DND-41 (cell line): ENCODE data around the gene KCTD3.

Experiments
- ATAC-seq: fragments of 200-7000 bp; cut with Tn5 transposase; 3 replicates; pipeline ENCODE4 v1.9.1; 2021; ENCODE audit warnings: low read depth; ENCODE audit not compliant: insufficient read depth
- DNase-seq: peaks from one replicate; pipeline ENCODE4 v3.0.0-alpha.2; 2020
- H2AFZ ChIP-seq: 2 replicates; pipeline ENCODE4 v1.6.0; 2012; ENCODE audit warnings: low read depth, low read length
- H3K27ac ChIP-seq: 2 replicates; pipeline ENCODE4 v1.5.1; 2012; ENCODE audit warnings: low read length, inconsistent platforms
- H3K27me3 ChIP-seq: fragments of 200-600 bp; sonication (generic); 2 replicates; pipeline ENCODE4 v1.6.0; 2012; ENCODE audit warnings: low read length, mild to moderate bottlenecking, inconsistent platforms; ENCODE audit not compliant: insufficient read depth, poor library complexity
- H3K36me3 ChIP-seq: 2 replicates; pipeline ENCODE4 v1.5.1; 2012; ENCODE audit warnings: low read length, inconsistent platforms; ENCODE audit not compliant: insufficient read depth
- H3K4me1 ChIP-seq: 2 replicates; pipeline ENCODE4 v1.5.1; 2012; ENCODE audit warnings: mild to moderate bottlenecking, low read length; ENCODE audit not compliant: insufficient read depth
- H3K4me2 ChIP-seq: 2 replicates; pipeline ENCODE4 v1.6.0; 2012; ENCODE audit warnings: mild to moderate bottlenecking, moderate library complexity, low read length, inconsistent platforms; ENCODE audit not compliant: insufficient read depth
- H3K4me3 ChIP-seq, 2 experiments: fragments of 200-600 bp in 1 of 2; shearing (Covaris generic) in 1 of 2; 2 replicates each; pipeline ENCODE4 v1.5.1; 2012 to 2016; ENCODE audit warnings: inconsistent platforms in 2 of 2, low read length in 2 of 2, mild to moderate bottlenecking in 2 of 2, low read depth in 1 of 2, moderate library complexity in 1 of 2
- H3K79me2 ChIP-seq: 2 replicates; pipeline ENCODE4 v1.6.0; 2012; ENCODE audit warnings: low read length, inconsistent platforms; ENCODE audit not compliant: insufficient read depth
- H3K9ac ChIP-seq: 2 replicates; pipeline ENCODE4 v1.6.0; 2012; ENCODE audit warnings: low read depth, mild to moderate bottlenecking, inconsistent platforms, low read length, moderate library complexity
- H3K9me3 ChIP-seq: 2 replicates; pipeline ENCODE4 v1.5.1; 2012; ENCODE audit warnings: low read length, moderate library complexity, mild to moderate bottlenecking, inconsistent platforms; ENCODE audit not compliant: insufficient read depth, severe bottlenecking
- H4K20me1 ChIP-seq: 2 replicates; pipeline ENCODE4 v1.6.0; 2012; ENCODE audit warnings: low read length; ENCODE audit not compliant: insufficient read depth
- EZH2 ChIP-seq: IDR thresholded peaks from 3 replicates; pipeline ENCODE4 v1.6.1; 2012; ENCODE audit warnings: borderline replicate concordance, low read depth, mild to moderate bottlenecking, moderate library complexity, low read length, inconsistent platforms; ENCODE audit not compliant: severe bottlenecking
- TF ChIP-seq, protein P1 (sequence below): IDR thresholded peaks from 2 replicates; pipeline ENCODE4 v1.5.1; 2012; ENCODE audit warnings: borderline replicate concordance, low read length, moderate library complexity, mild to moderate bottlenecking; ENCODE audit not compliant: poor library complexity, severe bottlenecking; ENCODE audit errors: extremely low read depth

The KCTD3 gene

DNA sequence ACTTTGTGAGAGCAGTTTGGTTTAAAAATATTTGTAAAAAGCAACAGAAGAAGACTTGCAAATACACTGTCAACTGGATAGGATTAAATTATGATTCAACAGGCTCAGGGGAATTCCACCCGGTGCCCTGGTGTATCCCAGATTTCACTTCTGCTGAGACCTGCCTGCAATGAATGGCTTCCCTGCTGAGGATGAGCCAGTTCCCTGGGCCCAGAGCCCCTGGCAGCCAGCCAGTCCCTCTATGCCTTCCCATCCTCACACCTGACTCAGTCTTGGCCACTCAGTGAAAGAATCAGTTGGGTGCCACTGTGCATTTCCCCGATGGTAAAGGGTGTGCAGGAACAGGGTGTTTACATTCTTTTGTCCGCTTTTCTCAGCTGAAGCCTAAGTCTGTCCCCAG lies 64.4 kb downstream of the KCTD3 start:
- Histone ChIP-seq H4K20me1 (no peaks in the 10 kb centered on the region), H3K27ac (no peak overlapping the region), H3K36me3 (no peaks in the 10 kb centered on the region), H3K4me2 (no peak overlapping the region), H3K9ac (no peak overlapping the region), H2AFZ (no peak overlapping the region), H3K4me1 (no peaks in the 10 kb centered on the region), H3K27me3 (no peaks in the 10 kb centered on the region), H3K79me2 (no peaks in the 10 kb centered on the region), H3K9me3 (no peaks in the 10 kb centered on the region), H3K4me3 (no peak overlapping the region)
- ATAC-seq (no peak), DNase-seq (no peak)
- TF ChIP-seq, protein P1, sequence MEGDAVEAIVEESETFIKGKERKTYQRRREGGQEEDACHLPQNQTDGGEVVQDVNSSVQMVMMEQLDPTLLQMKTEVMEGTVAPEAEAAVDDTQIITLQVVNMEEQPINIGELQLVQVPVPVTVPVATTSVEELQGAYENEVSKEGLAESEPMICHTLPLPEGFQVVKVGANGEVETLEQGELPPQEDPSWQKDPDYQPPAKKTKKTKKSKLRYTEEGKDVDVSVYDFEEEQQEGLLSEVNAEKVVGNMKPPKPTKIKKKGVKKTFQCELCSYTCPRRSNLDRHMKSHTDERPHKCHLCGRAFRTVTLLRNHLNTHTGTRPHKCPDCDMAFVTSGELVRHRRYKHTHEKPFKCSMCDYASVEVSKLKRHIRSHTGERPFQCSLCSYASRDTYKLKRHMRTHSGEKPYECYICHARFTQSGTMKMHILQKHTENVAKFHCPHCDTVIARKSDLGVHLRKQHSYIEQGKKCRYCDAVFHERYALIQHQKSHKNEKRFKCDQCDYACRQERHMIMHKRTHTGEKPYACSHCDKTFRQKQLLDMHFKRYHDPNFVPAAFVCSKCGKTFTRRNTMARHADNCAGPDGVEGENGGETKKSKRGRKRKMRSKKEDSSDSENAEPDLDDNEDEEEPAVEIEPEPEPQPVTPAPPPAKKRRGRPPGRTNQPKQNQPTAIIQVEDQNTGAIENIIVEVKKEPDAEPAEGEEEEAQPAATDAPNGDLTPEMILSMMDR, result no peak
- TF ChIP-seq EZH2, result no peak

DNA sequence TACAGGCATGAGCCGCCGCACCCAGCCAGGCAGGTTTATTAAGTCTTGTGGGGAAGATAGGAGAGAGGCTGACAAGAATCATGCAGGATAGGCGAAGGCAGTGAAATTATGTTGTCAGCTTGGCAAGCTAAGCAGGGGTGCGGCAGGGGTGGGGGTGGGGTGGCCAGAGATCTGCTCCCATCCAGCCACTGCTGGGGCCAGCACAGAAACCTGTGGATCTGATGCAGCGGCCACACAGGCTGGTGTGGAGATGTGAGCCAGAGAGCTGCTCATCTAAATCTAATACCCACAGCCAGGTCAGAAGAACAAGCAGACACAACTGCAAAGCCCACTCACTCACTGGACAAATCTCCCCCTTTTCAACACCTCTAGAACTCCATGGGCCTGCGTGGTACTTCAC lies 68.7 kb downstream of the KCTD3 start:
- no peak for TF ChIP-seq EZH2
- TF ChIP-seq, protein P1, result no peak
- H4K20me1 ChIP-seq, result no peaks in the 10 kb centered on the region
- no peaks in the 10 kb centered on the region for H3K9me3 ChIP-seq
- H3K79me2 ChIP-seq, result no peaks in the 10 kb centered on the region
- no peak overlapping the region for H3K4me3 ChIP-seq
- DNase-seq, result no peak
- no peaks in the 10 kb centered on the region for H3K36me3 ChIP-seq
- no peak overlapping the region for H3K27ac ChIP-seq
- ATAC-seq, result no peak
- no peaks in the 10 kb centered on the region for H3K4me1 ChIP-seq
- no peaks in the 10 kb centered on the region for H3K27me3 ChIP-seq
- H3K4me2 ChIP-seq, result no peak overlapping the region
- H2AFZ ChIP-seq, result no peak overlapping the region
- H3K9ac ChIP-seq, result no peak overlapping the region

DNA sequence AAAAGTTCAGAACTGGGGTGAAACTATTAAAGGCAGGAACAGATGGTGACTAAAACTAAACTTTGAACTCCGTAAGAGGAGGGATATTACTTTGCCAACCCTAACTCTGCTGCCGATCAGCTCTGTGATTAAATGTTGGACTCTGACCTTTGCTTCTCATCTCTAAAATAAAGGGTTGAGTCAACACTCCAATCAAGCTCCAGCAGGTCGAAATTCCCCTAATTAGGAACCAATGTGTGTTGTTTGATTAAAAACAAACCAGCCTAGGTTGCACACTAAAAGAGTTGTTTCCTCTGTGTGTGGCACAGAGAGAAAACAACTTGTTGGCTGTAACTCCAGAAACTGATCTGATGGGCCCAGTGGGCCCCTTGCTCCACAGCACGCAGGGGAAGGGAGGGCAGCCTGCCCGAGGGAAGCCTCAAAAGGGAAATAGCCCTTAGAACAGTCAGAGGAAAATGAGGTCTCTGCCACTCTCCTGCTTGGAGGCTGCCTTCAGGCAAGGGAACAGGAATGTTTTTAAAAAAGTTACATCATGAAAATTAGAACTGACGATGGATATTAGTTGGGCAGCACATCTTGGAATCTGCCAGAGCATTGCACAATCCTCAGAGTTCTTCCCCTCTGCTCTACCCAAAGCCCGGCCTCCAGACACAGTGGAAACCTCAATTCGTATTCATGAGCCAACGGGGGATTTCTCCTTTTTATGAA lies 69.3 kb downstream of the KCTD3 start:
- no peak for ATAC-seq
- Histone ChIP-seq H4K20me1 (no peaks in the 10 kb centered on the region), H3K9ac (no peak overlapping the region), H2AFZ (no peak overlapping the region), H3K36me3 (no peaks in the 10 kb centered on the region), H3K4me1 (no peaks in the 10 kb centered on the region), H3K27me3 (no peaks in the 10 kb centered on the region), H3K4me2 (no peak overlapping the region), H3K79me2 (no peaks in the 10 kb centered on the region), H3K4me3 (no peak overlapping the region), H3K27ac (no peak overlapping the region), H3K9me3 (no peaks in the 10 kb centered on the region)
- TF ChIP-seq, protein P1, result no peak
- no peak for TF ChIP-seq EZH2
- no peak for DNase-seq
